Measurements from ENCODE around the gene IGFBP4.

DNA sequence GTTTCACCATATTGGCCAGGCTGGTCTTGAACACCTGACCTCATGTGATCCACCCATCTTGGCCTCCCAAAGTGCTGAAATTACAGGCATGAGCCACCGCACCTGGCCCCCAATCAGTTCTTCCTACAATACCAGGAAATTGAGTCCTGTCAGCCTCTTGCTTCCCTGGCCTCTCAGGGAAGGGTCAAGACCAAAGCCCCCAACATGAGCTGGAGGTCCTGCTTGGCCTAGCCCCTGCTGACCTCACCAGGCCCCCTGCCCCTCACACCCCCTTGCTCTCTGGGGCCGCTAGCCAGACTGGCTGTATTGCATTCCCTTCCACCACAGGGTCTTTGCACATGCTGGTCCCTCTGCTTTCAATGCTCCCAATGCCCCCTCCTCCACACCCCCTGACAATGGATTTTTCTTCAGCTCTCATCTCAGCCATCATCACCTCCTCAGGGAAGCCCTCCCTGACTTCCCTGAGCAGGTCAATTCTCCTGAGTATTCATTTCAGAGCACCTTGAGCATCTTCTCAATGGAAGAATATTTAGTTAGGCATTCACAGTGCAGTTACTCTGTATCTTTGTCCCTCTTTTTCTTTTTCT lies 24.1 kb downstream of the IGFBP4 start:
- TF ChIP-seq POLR2A (IDR thresholded peaks at IDR 0.05), result no peak
- TF ChIP-seq, protein P1, sequence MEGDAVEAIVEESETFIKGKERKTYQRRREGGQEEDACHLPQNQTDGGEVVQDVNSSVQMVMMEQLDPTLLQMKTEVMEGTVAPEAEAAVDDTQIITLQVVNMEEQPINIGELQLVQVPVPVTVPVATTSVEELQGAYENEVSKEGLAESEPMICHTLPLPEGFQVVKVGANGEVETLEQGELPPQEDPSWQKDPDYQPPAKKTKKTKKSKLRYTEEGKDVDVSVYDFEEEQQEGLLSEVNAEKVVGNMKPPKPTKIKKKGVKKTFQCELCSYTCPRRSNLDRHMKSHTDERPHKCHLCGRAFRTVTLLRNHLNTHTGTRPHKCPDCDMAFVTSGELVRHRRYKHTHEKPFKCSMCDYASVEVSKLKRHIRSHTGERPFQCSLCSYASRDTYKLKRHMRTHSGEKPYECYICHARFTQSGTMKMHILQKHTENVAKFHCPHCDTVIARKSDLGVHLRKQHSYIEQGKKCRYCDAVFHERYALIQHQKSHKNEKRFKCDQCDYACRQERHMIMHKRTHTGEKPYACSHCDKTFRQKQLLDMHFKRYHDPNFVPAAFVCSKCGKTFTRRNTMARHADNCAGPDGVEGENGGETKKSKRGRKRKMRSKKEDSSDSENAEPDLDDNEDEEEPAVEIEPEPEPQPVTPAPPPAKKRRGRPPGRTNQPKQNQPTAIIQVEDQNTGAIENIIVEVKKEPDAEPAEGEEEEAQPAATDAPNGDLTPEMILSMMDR (IDR thresholded peaks at IDR 0.05), result no peak

All from heart left ventricle (tissue), 13 donors.